Endothelial cell of umbilical vein (primary cell): Measurements from ENCODE around the gene YIPF2. TPM values are rescaled to one million over a fixed set of nuclear protein-coding genes. Genes with fewer than 3 reads are reported as not detected.

Source experiments
- BruUV-seq: library from RNA; stranded (reverse); fragments of 400-500 nt; replicated peaks from 2 replicates; lab custom pipeline; 2021; lab: Mats Ljungman, UMichigan
- CTCF ChIA-PET: fragments of 300-600, 350-600 bp; sonication (Branson Sonifier 250); formaldehyde crosslinking; loops from one replicate; lab custom pipeline; 2021; ENCODE audit warnings: antibody characterized with exemption, inconsistent platforms; lab: Charles Lee
- POLR2A ChIA-PET: fragments of 300-600, 350-600 bp; sonication (Branson Sonifier 250); formaldehyde crosslinking; loops from one replicate; lab custom pipeline; 2021; ENCODE audit warnings: antibody characterized with exemption, inconsistent platforms; lab: Charles Lee
- DNase-seq: peaks from one replicate; pipeline ENCODE4 v3.0.0-alpha.2; 2011; ENCODE audit warnings: low read depth, low spot score
- FAIRE-seq: peaks from 2 replicates; lab custom pipeline; 2011; peaks lifted over from hg19 to GRCh38; lab: Jason Lieb, UNC
- H2AFZ ChIP-seq: 2 replicates; pipeline ENCODE4 v1.6.0; 2012; ENCODE audit warnings: low read depth, low read length, control low read depth, inconsistent platforms
- H3K27ac ChIP-seq: 2 replicates; pipeline ENCODE4 v1.5.1; 2011; ENCODE audit warnings: low read depth, mild to moderate bottlenecking, control low read depth, low read length, moderate library complexity; ENCODE audit not compliant: insufficient read depth
- H3K27me3 ChIP-seq, 2 experiments: 2 replicates each; pipeline versions ENCODE4 v1.6.0 to v1.6.1; 2011; ENCODE audit warnings: low read length in 2 of 2, mixed read lengths in 1 of 2; ENCODE audit not compliant: control insufficient read depth in 2 of 2, insufficient read depth in 2 of 2
- H3K36me3 ChIP-seq, 2 experiments: 2 replicates in 1 of 2; 3 replicates in 1 of 2; pipeline ENCODE4 v1.5.1; 2011; ENCODE audit warnings: low read length in 2 of 2, mild to moderate bottlenecking in 1 of 2, moderate library complexity in 1 of 2; ENCODE audit not compliant: control insufficient read depth in 2 of 2, insufficient read depth in 2 of 2; ENCODE audit errors: extremely low read depth in 1 of 2
- H3K4me1 ChIP-seq: 3 replicates; pipeline ENCODE4 v1.5.1; 2011; ENCODE audit warnings: mild to moderate bottlenecking, low read length; ENCODE audit not compliant: control insufficient read depth, insufficient read depth; ENCODE audit errors: extremely low read depth
- H3K4me2 ChIP-seq: 2 replicates; pipeline ENCODE4 v1.6.1; 2011; ENCODE audit warnings: low read length, control low read depth, mixed read lengths; ENCODE audit not compliant: insufficient read depth
- H3K4me3 ChIP-seq, 3 experiments: fragments of 200-600 bp in 1 of 3; sonication (generic), shearing (Covaris generic) in 1 of 3; replicated peaks in 1 of 3; 2 replicates each; pipeline ENCODE4 v1.5.1; 2011 to 2016; ENCODE audit warnings: control low read depth in 3 of 3, low read length in 3 of 3, mild to moderate bottlenecking in 2 of 3, inconsistent platforms in 1 of 3, low read depth in 1 of 3, moderate library complexity in 1 of 3; ENCODE audit not compliant: insufficient read depth in 1 of 3
- H3K79me2 ChIP-seq: 2 replicates; pipeline ENCODE4 v1.6.0; 2012; ENCODE audit warnings: low read length, inconsistent platforms; ENCODE audit not compliant: control insufficient read depth, insufficient read depth
- H3K9ac ChIP-seq: replicated peaks from 2 replicates; pipeline ENCODE3; 2011; ENCODE audit warnings: low read length, control low read depth; ENCODE audit not compliant: insufficient read depth; ENCODE audit errors: extremely low read depth
- H3K9me1 ChIP-seq: replicated peaks from 3 replicates; pipeline ENCODE4 v1.6.0; 2011; ENCODE audit warnings: mild to moderate bottlenecking, low read length; ENCODE audit not compliant: control insufficient read depth, insufficient read depth; ENCODE audit errors: extremely low read depth
- H3K9me3 ChIP-seq: replicated peaks from 2 replicates; pipeline ENCODE4 v1.5.1; 2012; ENCODE audit warnings: low read length, inconsistent platforms; ENCODE audit not compliant: control insufficient read depth, insufficient read depth
- H4K20me1 ChIP-seq: replicated peaks from 2 replicates; pipeline ENCODE3; 2011; ENCODE audit warnings: mild to moderate bottlenecking, low read length; ENCODE audit not compliant: control insufficient read depth, insufficient read depth; ENCODE audit errors: extremely low read depth
- CTCF ChIP-seq, 2 donors: IDR thresholded peaks; 1 replicate in 1 of 2; 2 replicates in 1 of 2; pipeline ENCODE4 v1.5.1; 2011; ENCODE audit warnings: low read length in 2 of 2, mild to moderate bottlenecking in 2 of 2, moderate library complexity in 2 of 2, control low read depth in 1 of 2, inconsistent platforms in 1 of 2, low read depth in 1 of 2; ENCODE audit not compliant: insufficient read depth in 1 of 2; ENCODE audit errors: extremely low read depth in 1 of 2
- EZH2 ChIP-seq: IDR thresholded peaks from 2 replicates; pipeline ENCODE4 v1.6.1; 2012; ENCODE audit warnings: borderline replicate concordance, low read depth, mild to moderate bottlenecking, moderate library complexity, low read length, inconsistent platforms; ENCODE audit not compliant: severe bottlenecking
- FOS ChIP-seq: IDR thresholded peaks from 2 replicates; pipeline ENCODE4 v1.6.1; 2011; ENCODE audit warnings: mild to moderate bottlenecking, low read length, moderate library complexity, borderline replicate concordance; ENCODE audit not compliant: insufficient read depth
- JUN ChIP-seq: IDR thresholded peaks from 2 replicates; pipeline ENCODE4 v1.6.1; 2011; ENCODE audit warnings: borderline replicate concordance, low read depth; ENCODE audit not compliant: insufficient read length, insufficient read depth
- MAX ChIP-seq: IDR thresholded peaks from 2 replicates; pipeline ENCODE4 v1.6.1; 2011; ENCODE audit not compliant: insufficient read depth, insufficient read length
- MYC ChIP-seq: IDR thresholded peaks from one replicate; pipeline ENCODE4 v1.6.1; 2011; ENCODE audit warnings: mild to moderate bottlenecking, low read depth, low read length
- POLR2AphosphoS5 ChIP-seq: IDR thresholded peaks from 2 replicates; pipeline ENCODE4 v1.6.1; 2012; ENCODE audit warnings: low read depth, mild to moderate bottlenecking, control low read depth, low read length, moderate library complexity; ENCODE audit not compliant: insufficient read depth
- dilution Hi-C: fragments of 300-500 bp; cut with MboI; formaldehyde crosslinking; loops from one replicate; pipeline ENCODE4 v1.15.0; 2019; ENCODE audit warnings: low sequenced_read_pairs; ENCODE audit not compliant: extremely low pct_ligation_motif_present
- intact Hi-C: fragments of 100-400 bp; cut with micrococcal nuclease; formaldehyde crosslinking; loops from one replicate; pipeline ENCODE4 v1.10.0; 2022
- polyA plus RNA-seq, 4 experiments: library from polyadenylated mRNA; depleted of rRNA in 3 of 4; stranded (reverse) in 3 of 4; unstranded in 1 of 4; fragments of >200 nt; gene quantifications; 2 replicates each; pipeline versions ENCODE4 v1.2.1 to v1.2.3, GENCODE V29; 2011 to 2012; ENCODE audit warnings: missing spikeins in 1 of 4
- total RNA-seq: library from RNA; stranded (reverse); gene quantifications from 2 replicates; pipeline ENCODE4 v1.2.3, GENCODE V29; 2021

The YIPF2 gene
- total and polyA plus RNA-seq, 2 donors (not counting 3 experiments of a cell fraction or from before 2014, with no cell fraction given), result 47.8 to 104 TPM

DNA sequence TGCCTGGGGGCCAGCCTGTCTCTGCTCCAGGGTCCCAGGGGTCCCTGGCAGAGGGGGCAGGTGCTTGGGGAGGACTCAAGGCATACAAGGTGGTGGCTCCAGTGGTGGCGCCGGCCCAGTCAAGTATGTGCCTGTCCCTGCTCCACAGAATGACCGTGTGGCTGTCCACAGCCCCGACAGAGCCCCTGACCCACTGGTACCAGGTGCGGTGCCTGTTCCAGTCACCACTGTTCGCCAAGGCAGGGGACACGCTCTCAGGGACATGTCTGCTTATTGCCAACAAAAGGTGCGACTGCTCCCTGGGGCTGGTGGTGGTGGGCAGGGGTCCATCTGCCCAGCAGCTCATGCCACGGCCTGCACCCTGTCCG, 8.2 kb downstream of the YIPF2 start:
- no peaks in the 10 kb centered on the region for H3K79me2 ChIP-seq
- no TSS peak for BruUV-seq
- H3K9me3 ChIP-seq, result no peaks in the 10 kb centered on the region
- H2AFZ ChIP-seq, result no peak overlapping the region
- no peak overlapping the region for H3K4me3 ChIP-seq
- TF ChIP-seq POLR2AphosphoS5, result no peak
- TF ChIP-seq EZH2, result no peak
- no peak for TF ChIP-seq JUN
- TF ChIP-seq MAX, result no peak
- no peak for TF ChIP-seq FOS
- no peak for TF ChIP-seq MYC
- no peak for TF ChIP-seq CTCF (IDR thresholded peaks at IDR 0.05; ENCODE audit: extremely low read depth in 1 of 2, insufficient read depth in 1 of 2, low read depth in 1 of 2, low read length in 2 of 2)
- DNase-seq (no peak), FAIRE-seq (no peak)
- H3K9ac ChIP-seq, result no peak overlapping the region
- ChIA-PET POLR2A (no interaction called here), CTCF (interaction anchor here (1.2 kb wide), 1 partner anchor 49 kb away, joined by 3 read pairs; the partner anchor contains the start of gene CARM1)
- H3K4me1 ChIP-seq, result no peaks in the 10 kb centered on the region
- no peak overlapping the region for H3K4me2 ChIP-seq
- peaks cover 0 to 46% of the 10 kb centered on the region in 2 experiments for H3K36me3 ChIP-seq
- dilution Hi-C loops (no loop called here), intact Hi-C loops (no loop called here)
- no peaks in the 10 kb centered on the region for H4K20me1 ChIP-seq
- no peaks in the 10 kb centered on the region for H3K27me3 ChIP-seq
- no peaks in the 10 kb centered on the region for H3K9me1 ChIP-seq
- no peak overlapping the region for H3K27ac ChIP-seq
